GM19193 (cell line): ENCODE measurements around the gene CDRT4.

Experiments used
- POLR2A ChIP-seq: IDR thresholded peaks from 4 replicates; pipeline ENCODE4 v1.6.1; 2011; ENCODE audit not compliant: insufficient read depth, insufficient read length; ENCODE audit errors: extremely low read depth

The CDRT4 gene

GRCh38 chr17:15424521-15424920 lies 42.9 kb downstream of the CDRT4 start:
- no peak for TF ChIP-seq POLR2A

DNA sequence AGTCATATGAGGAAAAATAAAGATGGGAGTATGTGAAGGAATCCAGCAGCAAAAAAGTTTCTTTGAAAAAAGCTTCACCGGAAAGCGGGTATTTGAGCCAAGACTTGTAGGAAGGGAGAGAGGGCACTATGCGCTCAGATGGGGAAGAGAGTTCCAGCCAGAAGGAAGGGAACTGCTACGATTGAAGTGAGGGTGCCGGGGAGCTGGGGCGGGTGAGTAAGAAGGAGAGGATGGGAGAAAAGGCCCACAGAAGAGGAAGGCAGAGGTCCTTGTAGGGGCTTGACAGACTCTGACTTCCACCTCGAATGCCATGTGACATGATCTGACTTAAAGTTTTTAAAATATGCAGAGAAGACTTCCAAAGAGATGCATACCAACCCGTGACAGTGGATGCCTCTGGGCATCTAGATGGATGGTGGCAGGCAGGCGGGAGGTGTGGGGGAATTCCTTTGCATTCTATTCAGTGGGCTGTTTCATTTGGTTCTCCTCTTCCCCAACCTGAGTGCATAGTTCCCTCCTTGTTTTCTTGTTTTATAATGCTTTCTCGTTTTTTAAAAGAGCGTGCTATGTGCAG lies 44.9 kb downstream of the CDRT4 start:
- TF ChIP-seq POLR2A = no peak

GRCh38 chr17:15418781-15419180 lies 48.6 kb downstream of the CDRT4 start:
- no peak for TF ChIP-seq POLR2A

GRCh38 chr17:15414532-15415306 lies 52.7 kb downstream of the CDRT4 start:
- TF ChIP-seq POLR2A = no peak

GRCh38 chr17:15413101-15413771 lies 54.2 kb downstream of the CDRT4 start:
- TF ChIP-seq POLR2A = no peak

DNA sequence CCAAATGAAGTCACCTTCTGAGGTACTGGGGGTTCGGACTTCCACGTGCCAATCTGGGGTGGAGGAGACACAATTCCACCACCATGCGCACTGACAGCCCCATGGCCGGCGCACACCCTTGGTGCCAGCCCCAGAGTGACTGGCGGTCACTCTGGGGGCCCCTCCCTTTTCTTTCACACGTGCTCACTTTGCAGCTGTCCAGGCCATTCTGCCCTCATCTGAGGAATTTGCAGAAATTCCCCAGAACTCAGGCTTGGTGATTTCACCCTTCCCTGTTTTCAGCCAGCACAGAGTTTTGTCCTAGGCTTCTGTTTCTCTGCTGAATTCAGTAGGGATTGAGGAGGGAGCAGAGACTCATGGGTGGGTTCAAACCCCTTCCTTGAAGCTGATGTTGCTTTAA lies 54.8 kb downstream of the CDRT4 start:
- TF ChIP-seq POLR2A = no peak

DNA sequence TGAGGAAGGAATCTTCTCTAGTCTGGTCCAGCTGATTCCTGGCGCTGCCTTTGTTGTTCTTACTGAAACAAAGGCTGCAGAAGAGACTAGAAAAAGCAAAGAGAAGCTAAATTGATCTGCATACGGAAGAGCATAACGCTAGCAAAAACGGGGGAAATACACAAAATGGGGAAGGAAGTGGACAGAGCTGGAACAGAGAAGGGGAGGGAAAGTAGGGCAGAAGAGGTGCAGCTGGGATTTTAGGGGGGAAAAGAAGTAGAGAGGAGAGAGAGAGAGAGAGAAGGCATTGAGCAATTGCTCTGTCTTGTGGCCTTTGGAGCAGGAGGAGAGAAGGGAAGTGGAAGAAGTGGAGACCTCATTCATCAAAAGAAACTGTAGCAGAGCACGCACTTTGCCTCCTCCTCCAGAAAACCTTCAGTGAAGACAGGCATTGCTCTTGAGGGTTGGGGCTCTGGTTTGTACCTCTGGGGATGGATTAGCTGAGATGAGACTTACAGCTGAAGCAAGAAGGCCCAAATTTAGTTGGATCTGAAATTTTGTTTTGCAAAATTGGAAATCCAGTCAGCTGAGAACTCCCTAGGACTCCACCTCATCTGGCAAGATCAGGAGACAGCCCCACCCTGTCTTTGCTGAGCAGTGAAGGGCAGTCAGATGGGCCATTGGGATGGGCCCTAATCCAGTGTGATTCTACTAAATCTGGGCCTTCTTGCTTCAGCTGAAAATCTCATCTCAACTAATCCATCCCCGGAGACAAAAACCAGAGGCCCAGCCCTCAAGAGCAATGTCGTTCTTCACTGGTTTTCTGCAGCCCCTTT lies 55.8 kb downstream of the CDRT4 start:
- TF ChIP-seq POLR2A = no peak

GRCh38 chr17:15409721-15410250 lies 57.6 kb downstream of the CDRT4 start:
- TF ChIP-seq POLR2A = no peak

GRCh38 chr17:15408803-15409202 lies 58.6 kb downstream of the CDRT4 start:
- no peak for TF ChIP-seq POLR2A

DNA sequence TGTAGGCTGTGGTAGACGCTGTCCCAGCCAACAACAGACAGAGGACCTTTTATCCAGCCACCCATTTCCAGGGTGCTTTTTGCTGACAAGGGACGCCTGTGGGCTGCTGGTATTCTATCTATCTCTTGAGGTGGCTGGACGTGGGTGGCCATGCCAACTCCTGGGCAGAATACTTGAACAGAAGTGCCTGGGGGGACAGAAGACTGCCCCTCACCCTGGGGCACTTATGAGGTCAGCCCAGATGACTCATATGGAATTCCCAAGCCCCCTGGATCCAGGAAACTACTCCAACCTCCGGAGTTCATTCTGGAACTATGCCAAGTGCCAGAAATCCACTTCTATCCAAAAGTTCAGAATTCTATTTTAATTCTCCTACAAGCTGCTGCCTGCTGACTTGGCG lies 61.3 kb downstream of the CDRT4 start:
- no peak for TF ChIP-seq POLR2A

DNA sequence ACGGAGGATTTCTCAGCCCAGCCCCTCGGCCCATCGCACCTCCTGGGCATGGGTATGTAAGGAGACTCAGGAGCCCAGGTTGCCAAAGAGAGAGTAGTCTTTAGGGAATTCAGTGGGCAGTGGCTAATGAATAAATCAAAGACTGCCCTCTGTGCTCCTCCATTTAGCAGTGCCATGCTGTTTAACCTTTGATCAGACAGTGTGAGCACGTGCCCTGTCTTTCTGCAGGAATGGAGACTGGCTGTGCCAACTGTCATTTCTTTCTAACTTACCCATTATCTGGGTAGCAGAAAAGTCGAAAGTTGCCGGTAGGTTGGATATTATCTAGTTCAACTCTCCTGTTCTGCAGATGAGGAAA lies 62.4 kb downstream of the CDRT4 start:
- no peak for TF ChIP-seq POLR2A

DNA sequence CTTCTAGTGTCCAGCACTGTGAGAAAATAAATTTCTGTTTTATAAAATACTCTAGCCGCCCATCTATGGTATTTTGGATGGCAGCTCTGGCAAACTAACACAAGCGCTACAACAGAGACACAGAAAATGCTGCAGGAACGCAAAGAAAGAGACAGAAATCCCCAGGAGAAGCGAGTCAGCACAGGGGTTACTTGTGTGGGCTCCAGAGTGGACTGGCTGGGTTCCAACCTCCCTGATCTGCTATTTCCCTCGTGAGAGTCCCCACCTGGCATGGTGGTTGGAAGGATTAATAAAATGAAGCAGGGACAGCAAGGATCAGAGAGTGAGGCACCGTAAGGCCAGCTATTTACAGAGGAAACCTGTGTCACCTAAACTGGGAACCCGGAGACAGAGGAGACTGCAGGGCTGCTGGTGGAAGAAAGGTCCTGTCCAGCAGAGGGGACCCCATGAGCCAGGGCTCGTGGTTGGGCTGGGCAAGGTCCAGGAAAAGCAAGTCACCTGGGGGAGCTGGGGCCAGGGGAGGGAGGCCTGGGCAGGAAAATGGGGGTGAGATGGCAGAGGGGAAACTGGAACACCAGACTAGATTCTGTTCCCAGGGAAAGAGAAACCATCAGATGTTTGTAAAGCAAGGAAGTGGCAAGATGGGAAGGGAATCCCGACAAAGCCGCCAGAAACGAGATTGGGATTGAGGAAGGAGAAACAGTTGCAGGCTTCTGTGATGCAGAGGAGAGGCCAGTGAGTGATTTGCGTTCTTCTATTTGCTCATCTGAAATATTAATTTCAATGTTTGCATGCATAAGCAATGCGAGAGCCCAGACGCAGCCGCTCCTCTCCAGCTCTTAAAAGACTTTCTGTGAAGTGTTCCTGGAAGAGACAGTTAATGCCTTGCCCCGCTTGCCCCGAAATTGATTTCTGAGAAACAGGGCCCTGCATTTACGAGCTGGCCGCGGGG lies 63.0 kb downstream of the CDRT4 start:
- no peak for TF ChIP-seq POLR2A

DNA sequence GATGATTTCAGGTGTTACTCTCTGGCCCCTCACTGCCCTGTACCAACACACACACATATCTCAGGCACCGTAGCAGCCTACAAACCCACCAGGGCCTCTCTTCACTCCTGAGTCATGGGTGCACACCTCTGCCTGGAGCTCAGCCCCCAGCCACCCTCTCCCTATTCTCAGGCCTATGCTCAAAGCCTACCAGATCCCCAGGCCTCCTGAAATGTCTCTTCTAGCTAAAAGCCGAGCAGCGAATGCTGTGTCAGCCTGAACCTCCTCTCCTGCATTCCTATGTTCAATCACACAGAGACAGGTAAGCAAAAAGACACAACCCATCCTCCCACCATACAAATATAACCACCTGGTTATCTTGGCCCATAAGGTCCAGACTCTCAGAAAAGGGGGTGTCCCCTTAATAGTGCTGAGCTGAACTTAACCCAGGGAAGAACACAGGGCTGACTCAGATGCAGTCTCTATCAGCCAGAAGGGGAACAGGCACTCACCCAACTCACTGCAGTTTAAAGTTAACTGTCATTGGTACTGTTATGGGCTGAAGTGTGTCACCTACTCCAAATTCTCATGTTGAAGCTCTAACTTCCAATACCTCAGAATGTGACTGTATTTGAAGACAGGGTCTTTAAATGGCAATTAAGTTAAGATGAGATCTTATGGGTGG lies 64.0 kb downstream of the CDRT4 start:
- no peak for TF ChIP-seq POLR2A

DNA sequence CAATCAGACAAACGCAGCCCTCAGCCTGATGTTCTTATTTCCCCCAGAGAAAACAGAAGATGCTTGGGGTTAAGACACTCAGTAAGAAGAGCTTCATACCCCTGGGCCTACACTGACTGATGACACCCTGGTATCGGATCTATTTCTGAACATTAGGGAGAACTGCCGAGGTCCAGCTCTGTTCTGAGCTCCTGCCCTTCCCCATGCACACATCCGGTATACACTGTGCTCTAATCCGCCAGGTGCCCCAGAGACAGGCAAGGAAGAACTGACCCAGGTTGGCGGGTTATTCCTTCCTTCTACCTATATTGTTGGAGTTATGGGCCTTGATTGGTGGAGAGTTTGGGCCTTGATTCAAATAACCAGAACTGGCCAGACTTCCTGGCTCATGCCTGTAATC lies 68.0 kb downstream of the CDRT4 start:
- no peak for TF ChIP-seq POLR2A

DNA sequence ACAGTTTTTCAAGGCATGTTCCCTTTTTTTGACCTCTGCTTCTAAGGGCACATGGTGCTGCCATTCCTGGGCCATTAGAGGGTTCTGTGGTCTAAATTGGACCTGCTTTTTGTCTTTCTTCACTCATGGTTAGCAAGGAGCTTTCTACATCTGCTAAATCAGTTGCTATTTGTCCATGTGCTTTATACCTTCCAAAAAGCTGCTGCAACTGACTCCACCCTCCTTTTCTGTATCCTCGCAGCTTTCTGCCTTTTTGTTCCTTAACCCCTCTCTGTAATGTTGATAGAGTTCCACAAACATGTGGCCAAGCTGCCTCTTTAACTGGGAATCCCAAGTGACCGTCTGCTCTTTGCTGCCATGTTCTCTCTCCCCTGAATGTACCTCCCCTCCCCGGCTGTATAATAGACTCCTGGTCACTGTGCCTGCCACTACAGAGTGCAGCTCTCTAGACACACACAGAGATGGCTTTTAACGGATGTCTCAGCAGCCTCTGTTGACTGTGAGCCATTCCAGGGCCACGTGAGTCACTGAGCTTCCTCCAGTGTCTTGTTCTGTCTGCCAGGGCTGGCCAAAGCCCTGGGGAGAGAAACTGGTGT lies 68.6 kb downstream of the CDRT4 start:
- no peak for TF ChIP-seq POLR2A
